ENCODE measurements around the gene FOXRED1.

- TF ChIP-seq, protein P1, sequence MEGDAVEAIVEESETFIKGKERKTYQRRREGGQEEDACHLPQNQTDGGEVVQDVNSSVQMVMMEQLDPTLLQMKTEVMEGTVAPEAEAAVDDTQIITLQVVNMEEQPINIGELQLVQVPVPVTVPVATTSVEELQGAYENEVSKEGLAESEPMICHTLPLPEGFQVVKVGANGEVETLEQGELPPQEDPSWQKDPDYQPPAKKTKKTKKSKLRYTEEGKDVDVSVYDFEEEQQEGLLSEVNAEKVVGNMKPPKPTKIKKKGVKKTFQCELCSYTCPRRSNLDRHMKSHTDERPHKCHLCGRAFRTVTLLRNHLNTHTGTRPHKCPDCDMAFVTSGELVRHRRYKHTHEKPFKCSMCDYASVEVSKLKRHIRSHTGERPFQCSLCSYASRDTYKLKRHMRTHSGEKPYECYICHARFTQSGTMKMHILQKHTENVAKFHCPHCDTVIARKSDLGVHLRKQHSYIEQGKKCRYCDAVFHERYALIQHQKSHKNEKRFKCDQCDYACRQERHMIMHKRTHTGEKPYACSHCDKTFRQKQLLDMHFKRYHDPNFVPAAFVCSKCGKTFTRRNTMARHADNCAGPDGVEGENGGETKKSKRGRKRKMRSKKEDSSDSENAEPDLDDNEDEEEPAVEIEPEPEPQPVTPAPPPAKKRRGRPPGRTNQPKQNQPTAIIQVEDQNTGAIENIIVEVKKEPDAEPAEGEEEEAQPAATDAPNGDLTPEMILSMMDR (IDR thresholded peaks at IDR 0.05; ENCODE audit: low read length): no peak
- TF ChIP-seq EZH2phosphoT487 (IDR thresholded peaks at IDR 0.05; ENCODE audit: low read length): no peak
- TF ChIP-seq EZH2 (optimal IDR thresholded peaks at IDR 0.05; ENCODE audit: low read depth, low read length): no peak
These were observed 34.9 kb downstream of the FOXRED1 start, which contains the start of gene DCPS for GRCh38 chr11:126303623-126304456.

Measured in MM.1S (cell line).